A673 (cell line): ENCODE results near the gene MFRP. TPM values are rescaled to one million over a fixed set of nuclear protein-coding genes. Genes with fewer than 3 reads are reported as not detected.

ENCODE experiments used
- BruUV-seq: library from RNA; stranded (reverse); fragments of 400-500 nt; replicated peaks from 2 replicates; lab custom pipeline; 2021; lab: Mats Ljungman, UMichigan
- CTCF ChIA-PET: fragments of 300-600 bp; sonication (Branson Sonifier 250); formaldehyde crosslinking; loops from one replicate; lab custom pipeline; 2022; ENCODE audit warnings: antibody characterized with exemption; lab: Charles Lee
- POLR2A ChIA-PET: fragments of 300-600 bp; sonication (Branson Sonifier 250); formaldehyde crosslinking; loops from one replicate; lab custom pipeline; 2022; ENCODE audit warnings: antibody characterized with exemption; ENCODE audit not compliant: low non-redundant PET; lab: Charles Lee
- DNase-seq: peaks from one replicate; pipeline ENCODE4 v3.0.0-alpha.2; 2015; ENCODE audit warnings: low spot score
- H3K27ac ChIP-seq: fragments of 200-600 bp; sonication (generic); 2 replicates; pipeline ENCODE4 v1.5.1; 2016; ENCODE audit warnings: mixed run types, low read depth, mild to moderate bottlenecking, mixed read lengths, antibody characterized with exemption, low read length; ENCODE audit not compliant: poor library complexity, severe bottlenecking
- H3K27me3 ChIP-seq: fragments of 200-600 bp; sonication (generic); replicated peaks from 2 replicates; pipeline ENCODE4 v1.6.1; 2017; ENCODE audit warnings: mixed run types, low read depth, mild to moderate bottlenecking, mixed read lengths, antibody characterized with exemption, low read length; ENCODE audit not compliant: insufficient read depth, poor library complexity
- H3K36me3 ChIP-seq: fragments of 200-600 bp; sonication (generic); 2 replicates; pipeline ENCODE4 v1.6.1; 2016; ENCODE audit warnings: mixed run types, mild to moderate bottlenecking, mixed read lengths, antibody characterized with exemption, low read length; ENCODE audit not compliant: insufficient read depth, poor library complexity, severe bottlenecking
- H3K4me1 ChIP-seq: fragments of 200-600 bp; sonication (generic); 2 replicates; pipeline ENCODE4 v1.6.1; 2017; ENCODE audit warnings: mixed run types, mild to moderate bottlenecking, mixed read lengths, antibody characterized with exemption, low read length; ENCODE audit not compliant: insufficient read depth, poor library complexity, severe bottlenecking
- H3K4me3 ChIP-seq: fragments of 200-600 bp; sonication (generic); 2 replicates; pipeline ENCODE4 v1.5.1; 2016; ENCODE audit warnings: low read depth, mixed run types, mild to moderate bottlenecking, mixed read lengths, low read length; ENCODE audit not compliant: poor library complexity, severe bottlenecking
- H3K9me3 ChIP-seq: fragments of 200-600 bp; sonication (generic); 2 replicates; pipeline ENCODE4 v1.6.1; 2016; ENCODE audit warnings: mixed run types, low read depth, mild to moderate bottlenecking, mixed read lengths, antibody characterized with exemption, low read length; ENCODE audit not compliant: poor library complexity, severe bottlenecking
- EZH2 ChIP-seq: fragments of 200-600 bp; sonication (generic); IDR thresholded peaks from 2 replicates; pipeline ENCODE4 v1.6.1; 2017; ENCODE audit warnings: borderline replicate concordance, low read depth, mild to moderate bottlenecking, mixed read lengths, antibody characterized with exemption, low read length; ENCODE audit not compliant: poor library complexity, severe bottlenecking
- intact Hi-C: fragments of 100-400 bp; cut with micrococcal nuclease; formaldehyde crosslinking; loops from one replicate; pipeline ENCODE4 v1.10.0; 2022; ENCODE audit not compliant: unreplicated experiment
- total RNA-seq: library from RNA; stranded (reverse); gene quantifications from 2 replicates; pipeline ENCODE4 v1.2.3, GENCODE V29; 2021
- TF ChIP-seq, protein P1 (sequence below): fragments of 300-800, 200-600 bp; sonication (generic); conservative IDR thresholded peaks from 2 replicates; pipeline ENCODE4 v1.5.1; 2017; ENCODE audit warnings: low read depth, mild to moderate bottlenecking, antibody characterized with exemption, low read length, moderate library complexity, mixed read lengths

MFRP gene
- total RNA-seq, 1 experiment from 2014 or later = not detected

DNA sequence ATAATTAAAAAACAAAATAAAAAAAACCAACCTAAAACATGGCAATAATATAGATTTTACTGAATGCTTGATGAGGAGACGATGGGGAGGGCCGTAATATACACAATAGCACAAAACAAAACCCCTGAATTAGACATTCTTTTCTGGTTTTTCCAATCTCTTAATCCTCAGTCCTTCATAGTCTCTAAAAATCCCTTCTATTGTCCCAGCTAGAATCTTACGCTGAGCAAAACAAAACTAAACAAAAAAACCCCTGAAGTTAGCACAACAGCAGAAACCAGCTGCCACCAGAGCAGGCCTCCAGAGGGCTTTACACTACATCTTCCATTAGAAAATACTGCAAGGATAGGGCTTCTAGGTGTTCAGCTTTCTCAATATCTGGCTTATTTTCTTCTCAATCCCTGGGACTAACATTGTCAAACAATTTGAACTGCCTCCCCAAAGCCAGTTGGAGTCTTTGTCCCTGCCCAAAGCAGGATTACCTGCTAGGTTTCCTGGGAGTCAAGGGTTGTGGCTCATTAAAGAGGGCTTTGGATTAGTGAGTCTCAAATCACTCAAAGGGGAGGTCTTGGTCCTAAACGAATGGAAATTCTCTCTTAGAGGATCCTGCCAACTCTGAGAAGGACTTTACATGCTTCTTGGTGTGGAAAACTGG lies 14.3 kb downstream of the MFRP start:
- Histone ChIP-seq H3K36me3 (peaks cover 12% of the 10 kb centered on the region), H3K27me3 (no peaks in the 10 kb centered on the region), H3K27ac (peak overlapping the region; percentile 17), H3K4me3 (no peak overlapping the region), H3K9me3 (no peaks in the 10 kb centered on the region), H3K4me1 (peaks cover 19% of the 10 kb centered on the region)
- no peak for DNase-seq
- TF ChIP-seq EZH2 = no peak
- TF ChIP-seq, protein P1, sequence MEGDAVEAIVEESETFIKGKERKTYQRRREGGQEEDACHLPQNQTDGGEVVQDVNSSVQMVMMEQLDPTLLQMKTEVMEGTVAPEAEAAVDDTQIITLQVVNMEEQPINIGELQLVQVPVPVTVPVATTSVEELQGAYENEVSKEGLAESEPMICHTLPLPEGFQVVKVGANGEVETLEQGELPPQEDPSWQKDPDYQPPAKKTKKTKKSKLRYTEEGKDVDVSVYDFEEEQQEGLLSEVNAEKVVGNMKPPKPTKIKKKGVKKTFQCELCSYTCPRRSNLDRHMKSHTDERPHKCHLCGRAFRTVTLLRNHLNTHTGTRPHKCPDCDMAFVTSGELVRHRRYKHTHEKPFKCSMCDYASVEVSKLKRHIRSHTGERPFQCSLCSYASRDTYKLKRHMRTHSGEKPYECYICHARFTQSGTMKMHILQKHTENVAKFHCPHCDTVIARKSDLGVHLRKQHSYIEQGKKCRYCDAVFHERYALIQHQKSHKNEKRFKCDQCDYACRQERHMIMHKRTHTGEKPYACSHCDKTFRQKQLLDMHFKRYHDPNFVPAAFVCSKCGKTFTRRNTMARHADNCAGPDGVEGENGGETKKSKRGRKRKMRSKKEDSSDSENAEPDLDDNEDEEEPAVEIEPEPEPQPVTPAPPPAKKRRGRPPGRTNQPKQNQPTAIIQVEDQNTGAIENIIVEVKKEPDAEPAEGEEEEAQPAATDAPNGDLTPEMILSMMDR = no peak
- intact Hi-C loops = loop anchor here (10.0 kb wide), 1 partner anchor 427 kb away; no protein-coding TSS in a partner anchor
- CTCF ChIA-PET = no interaction called here
- POLR2A ChIA-PET = no interaction called here
- BruUV-seq = no TSS peak

- DNase-seq = no peak
- Histone ChIP-seq H3K4me1 (peaks cover 8% of the 10 kb centered on the region), H3K27me3 (no peaks in the 10 kb centered on the region), H3K9me3 (no peaks in the 10 kb centered on the region), H3K4me3 (no peak overlapping the region), H3K36me3 (no peaks in the 10 kb centered on the region), H3K27ac (no peak overlapping the region)
- ChIA-PET CTCF (interaction anchor here (1.4 kb wide), 1 partner anchor 8 kb away, joined by 4 read pairs; no protein-coding TSS in a partner anchor), POLR2A (no interaction called here)
- TF ChIP-seq EZH2 = no peak
- TF ChIP-seq, protein P1 = no peak
- intact Hi-C loops = loop anchor here (10.0 kb wide), 1 partner anchor 425 kb away; no protein-coding TSS in a partner anchor
- no TSS peak for BruUV-seq
These were observed 16.3 kb downstream of the MFRP start for GRCh38 chr11:119330237-119330636.

DNA sequence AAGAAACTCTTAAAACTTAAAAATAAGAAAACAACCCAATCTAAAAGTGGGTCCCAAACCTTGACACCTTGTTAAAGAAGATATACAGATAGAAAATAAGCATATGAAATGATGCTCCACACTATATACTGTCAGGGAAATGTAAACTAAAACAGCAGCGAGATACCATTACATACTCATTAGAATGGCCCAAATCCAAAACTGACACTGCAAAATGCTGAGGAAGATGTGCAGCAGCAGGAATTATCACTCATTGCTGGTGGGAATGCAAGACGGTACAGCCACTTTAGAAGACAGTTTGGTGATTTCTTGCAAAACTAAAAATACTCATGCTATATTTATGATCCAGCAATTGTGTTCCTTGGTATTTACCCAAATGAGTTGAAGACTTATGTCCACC lies 17.2 kb downstream of the MFRP start:
- no peak for DNase-seq
- no peak overlapping the region for H3K4me3 ChIP-seq
- TF ChIP-seq EZH2 = no peak
- TF ChIP-seq, protein P1 = no peak
- no peak overlapping the region for H3K27ac ChIP-seq
- ChIA-PET CTCF (interaction anchor here (1.4 kb wide), 1 partner anchor 9 kb away, joined by 4 read pairs; no protein-coding TSS in a partner anchor), POLR2A (no interaction called here)
- H3K27me3 ChIP-seq = no peaks in the 10 kb centered on the region
- intact Hi-C loops = no loop called here
- peaks cover 5% of the 10 kb centered on the region for H3K4me1 ChIP-seq
- BruUV-seq = no TSS peak
- H3K9me3 ChIP-seq = no peaks in the 10 kb centered on the region
- no peaks in the 10 kb centered on the region for H3K36me3 ChIP-seq
